Sigmoid colon (tissue), 7 donors: ENCODE measurements around the gene PANK4. TPM values are rescaled to one million over a fixed set of nuclear protein-coding genes. Genes with fewer than 3 reads are reported as not detected.

ENCODE experiments used
- DNase-seq: peaks from one replicate; pipeline ENCODE4 v3.0.0-alpha.2; 2019
- H3K27ac ChIP-seq, 4 donors: fragments of 200-600 bp; sonication (generic); one replicate each; pipeline ENCODE4 v1.5.1; 2016 to 2019; ENCODE audit warnings: mild to moderate bottlenecking in 1 of 4
- H3K27me3 ChIP-seq, 3 donors: fragments of 200-600 bp; sonication (generic); one replicate each; pipeline ENCODE4 v1.5.1; 2019; ENCODE audit warnings: mild to moderate bottlenecking in 1 of 3
- H3K36me3 ChIP-seq, 4 donors: fragments of 200-600 bp; sonication (generic); one replicate each; pipeline ENCODE4 v1.5.1; 2016 to 2019
- H3K4me1 ChIP-seq, 4 donors: fragments of 200-600 bp; sonication (generic); one replicate each; pipeline ENCODE4 v1.5.1; 2017 to 2019
- H3K4me3 ChIP-seq, 4 donors: fragments of 200-600 bp; sonication (generic); one replicate each; pipeline ENCODE4 v1.5.1; 2017 to 2019; ENCODE audit warnings: mild to moderate bottlenecking in 2 of 4, moderate library complexity in 1 of 4
- H3K9me3 ChIP-seq, 4 donors: fragments of 200-600 bp in 3 of 4; sonication (generic) in 3 of 4; one replicate each; pipeline versions ENCODE4 v1.5.1 to v1.6.1; 2013 to 2019
- CTCF ChIP-seq, 4 experiments: fragments of 450-650 bp in 3 of 4; fragments of 200-600 bp in 1 of 4; IDR thresholded peaks; one replicate each; pipeline ENCODE4 v1.5.1; 2016 to 2019; ENCODE audit warnings: antibody characterized with exemption in 4 of 4, mild to moderate bottlenecking in 3 of 4, moderate library complexity in 2 of 4
- EP300 ChIP-seq, 4 donors: sonication (generic); formaldehyde crosslinking; IDR thresholded peaks; one replicate each; pipeline ENCODE4 v1.6.1; 2017; ENCODE audit warnings: antibody characterized with exemption in 4 of 4
- POLR2A ChIP-seq, 2 donors: fragments of 450-650 bp; IDR thresholded peaks; one replicate each; pipeline ENCODE4 v1.6.1; 2016; ENCODE audit warnings: antibody characterized with exemption in 2 of 2, mild to moderate bottlenecking in 2 of 2, moderate library complexity in 2 of 2
- POLR2AphosphoS5 ChIP-seq, 4 donors: sonication (generic); formaldehyde crosslinking; IDR thresholded peaks; one replicate each; pipeline ENCODE4 v1.6.1; 2017; ENCODE audit warnings: antibody characterized with exemption in 4 of 4
- WGBS, 2 donors: extraction: QIAGEN DNeasy Blood & Tissue Kit; methylation state at CpG; one replicate each; pipeline ENCODE4 v1.1.7; 2013; 5-methylcytosine and 5-hydroxymethylcytosine counted together
- intact Hi-C: fragments of 100-400 bp; cut with DNase I; formaldehyde crosslinking; loops from one replicate; pipeline ENCODE4 v1.15.1; 2023
- polyA plus RNA-seq, 3 donors: library from polyadenylated mRNA; stranded (reverse); fragments of 200-250 nt; gene quantifications; one replicate each; pipeline ENCODE4 v1.2.3, GENCODE V29; 2013
- total RNA-seq, 4 donors: library from RNA; depleted of rRNA; stranded (reverse); fragments of >200 nt; gene quantifications; one replicate each; pipeline ENCODE4 v1.1.0, GENCODE V29; 2016
- donor health status: healthy with polysubstance abuse.
- donor health status: Bipolar disorder and iron deficiency.
- donor health status: healthy.

Gene PANK4
- total and polyA plus RNA-seq, 7 donors, result 11.4 to 37.7 (median 25.4) TPM

- Histone ChIP-seq H3K36me3 (no peaks in the 10 kb centered on the region), H3K27ac (no peak overlapping the region), H3K4me3 (no peak overlapping the region), H3K9me3 (no peaks in the 10 kb centered on the region), H3K4me1 (no peaks in the 10 kb centered on the region), H3K27me3 (peaks cover 9 to 74% (median 39%) of the 10 kb centered on the region in 3 donors)
- intact Hi-C loops, result no loop called here
- TF ChIP-seq POLR2AphosphoS5 (IDR thresholded peaks at IDR 0.05), result no peak
- no peak for TF ChIP-seq EP300 (IDR thresholded peaks at IDR 0.05)
- no peak for TF ChIP-seq CTCF (IDR thresholded peaks at IDR 0.05)
- TF ChIP-seq POLR2A (IDR thresholded peaks at IDR 0.05), result no peak
- 55 to 63% methylated on average over 17 of the region's 17 CpGs for WGBS, 2 donors
- no peak for DNase-seq
Measured at GRCh38 chr1:2472109-2472508, 54.3 kb downstream of the PANK4 start.

GRCh38 chr1:2471587-2472001 is 54.8 kb downstream of the PANK4 start:
- 75 to 85% methylated on average over 15 of the region's 15 CpGs for WGBS, 2 donors
- intact Hi-C loops, result no loop called here
- peaks cover 11 to 74% (median 45%) of the 10 kb centered on the region in 3 donors for H3K27me3 ChIP-seq
- no peaks in the 10 kb centered on the region for H3K4me1 ChIP-seq
- TF ChIP-seq POLR2AphosphoS5 (IDR thresholded peaks at IDR 0.05) (no peak), POLR2A (IDR thresholded peaks at IDR 0.05) (no peak), CTCF (IDR thresholded peaks at IDR 0.05) (no peak), EP300 (IDR thresholded peaks at IDR 0.05) (no peak)
- no peak overlapping the region for H3K4me3 ChIP-seq
- H3K27ac ChIP-seq, result no peak overlapping the region
- no peak for DNase-seq
- H3K36me3 ChIP-seq, result no peaks in the 10 kb centered on the region
- no peaks in the 10 kb centered on the region for H3K9me3 ChIP-seq

- WGBS, 2 donors, result 71 to 80% methylated on average over 7 of the region's 7 CpGs
- DNase-seq, result no peak
- no peak overlapping the region for H3K27ac ChIP-seq
- H3K27me3 ChIP-seq, result peaks cover 11 to 78% (median 49%) of the 10 kb centered on the region in 3 donors
- intact Hi-C loops, result no loop called here
- no peaks in the 10 kb centered on the region for H3K9me3 ChIP-seq
- TF ChIP-seq POLR2A (IDR thresholded peaks at IDR 0.05) (no peak), POLR2AphosphoS5 (IDR thresholded peaks at IDR 0.05) (no peak), EP300 (IDR thresholded peaks at IDR 0.05) (no peak), CTCF (IDR thresholded peaks at IDR 0.05) (no peak)
- no peaks in the 10 kb centered on the region for H3K4me1 ChIP-seq
- no peak overlapping the region for H3K4me3 ChIP-seq
- no peaks in the 10 kb centered on the region for H3K36me3 ChIP-seq
Measured at GRCh38 chr1:2471159-2471471, 55.3 kb downstream of the PANK4 start.

GRCh38 chr1:2470290-2471158 is 55.9 kb downstream of the PANK4 start:
- no peaks in the 10 kb centered on the region for H3K9me3 ChIP-seq
- H3K36me3 ChIP-seq, result no peaks in the 10 kb centered on the region
- no peak for DNase-seq
- no peaks in the 10 kb centered on the region for H3K4me1 ChIP-seq
- TF ChIP-seq CTCF (IDR thresholded peaks at IDR 0.05), result no peak
- no peak for TF ChIP-seq POLR2AphosphoS5 (IDR thresholded peaks at IDR 0.05)
- TF ChIP-seq POLR2A (IDR thresholded peaks at IDR 0.05), result no peak
- TF ChIP-seq EP300 (IDR thresholded peaks at IDR 0.05), result no peak
- intact Hi-C loops, result no loop called here
- H3K27ac ChIP-seq, result no peak overlapping the region
- H3K27me3 ChIP-seq, result peaks cover 11 to 84% (median 55%) of the 10 kb centered on the region in 3 donors
- H3K4me3 ChIP-seq, result no peak overlapping the region
- WGBS, 2 donors, result 29 to 44% methylated on average over 27 of the region's 27 CpGs
